ENCODE data around the gene ATF6B.
"Not testable (repeated sequence)": the region's sequence is repeated elsewhere in the genome, so short reads cannot be mapped to it uniquely, and the experiment has no call there.

Gene ATF6B

GRCh38 chr6:32079566-32080290 is 48.3 kb downstream of the ATF6B start:
- DNase-seq = no peak

GRCh38 chr6:32076321-32076809 is 51.7 kb downstream of the ATF6B start:
- no peak for DNase-seq

GRCh38 chr6:32075781-32076180 is 52.3 kb downstream of the ATF6B start:
- no peak for DNase-seq

- DNase-seq = no peak
Measured at GRCh38 chr6:32074996-32075532, 53.0 kb downstream of the ATF6B start.

GRCh38 chr6:32073613-32074012 is 54.4 kb downstream of the ATF6B start:
- no peak for DNase-seq

- DNase-seq = no peak
Measured at GRCh38 chr6:32073101-32073500, 54.9 kb downstream of the ATF6B start.

GRCh38 chr6:32070814-32071543 is 57.1 kb downstream of the ATF6B start:
- DNase-seq = no peak

- no peak for DNase-seq
Measured at GRCh38 chr6:32069878-32070515, 58.0 kb downstream of the ATF6B start.

GRCh38 chr6:32069460-32069859 is 58.6 kb downstream of the ATF6B start:
- no peak for DNase-seq

- no peak for DNase-seq
Measured at GRCh38 chr6:32068867-32069266, 59.2 kb downstream of the ATF6B start.

- DNase-seq = not testable (repeated sequence)
Measured at GRCh38 chr6:32068315-32068714, 59.7 kb downstream of the ATF6B start.

GRCh38 chr6:32067521-32067920 is 60.5 kb downstream of the ATF6B start:
- not testable (repeated sequence) for DNase-seq

All from GOT3 (cell line).